ENCODE measurements around the gene SORCS2. TPM values are rescaled to one million over a fixed set of nuclear protein-coding genes. Genes with fewer than 3 reads are reported as not detected.

The SORCS2 gene
- total and polyA plus RNA-seq, 2 of the 4 experiments (the other 2 are of a cell fraction), result 0.36 to 0.62 TPM

- DNase-seq (no peak), ATAC-seq (ENCODE audit: low read depth) (no peak)
- H2AK9ac ChIP-seq (replicated peaks; ENCODE audit: low read depth, low read length, poor library complexity), result no peak overlapping the region
- no peak overlapping the region for H2BK15ac ChIP-seq (ENCODE audit: low read depth, low read length)
- H3K79me1 ChIP-seq (ENCODE audit: low read depth in 1 of 2, low read length in 2 of 2), result no peaks in the 10 kb centered on the region
- H3K36me3 ChIP-seq (ENCODE audit: control insufficient read depth, insufficient read depth, low read length), result no peaks in the 10 kb centered on the region
- no TSS peak for BruUV-seq (replicated peaks)
- peaks cover 59% of the 10 kb centered on the region for H3K27me3 ChIP-seq (ENCODE audit: control insufficient read depth, insufficient read depth, low read length)
- dilution Hi-C loops (cut with HindIII; ENCODE audit: low sequenced_read_pairs, unreplicated experiment), result no loop called here
- intact Hi-C loops (cut with micrococcal nuclease), result no loop called here
- H2BK5ac ChIP-seq (ENCODE audit: low read depth, low read length, poor library complexity, severe bottlenecking), result no peak overlapping the region
- no peak overlapping the region for H3K4me3 ChIP-seq (ENCODE audit: insufficient read depth, low read depth, low read length)
- in situ Hi-C loops (cut with MboI; ENCODE audit: low sequenced_read_pairs), result no loop called here
- H4K5ac ChIP-seq (ENCODE audit: low read depth, low read length), result no peak overlapping the region
- no peak overlapping the region for H3K56ac ChIP-seq (ENCODE audit: extremely low read depth, insufficient read depth, low read length)
- no peaks in the 10 kb centered on the region for H4K20me1 ChIP-seq (ENCODE audit: insufficient read depth, low read length)
- no peak overlapping the region for H3K27ac ChIP-seq (ENCODE audit: insufficient read depth, low read length)
- H3K18ac ChIP-seq (ENCODE audit: low read depth, low read length), result no peak overlapping the region
- no peak overlapping the region for H3K9ac ChIP-seq (ENCODE audit: low read depth, low read length)
- H2AFZ ChIP-seq (replicated peaks; ENCODE audit: low read length, poor library complexity), result no peak overlapping the region
- H3K9me1 ChIP-seq (ENCODE audit: insufficient read depth, low read length), result no peaks in the 10 kb centered on the region
- no peak for TF ChIP-seq BHLHE40 (IDR thresholded peaks at IDR 0.05; ENCODE audit: low read depth, low read length)
- no peak for TF ChIP-seq CTCF (conservative IDR thresholded peaks at IDR 0.05; ENCODE audit: low read depth, low read length)
- TF ChIP-seq RCOR1 (IDR thresholded peaks at IDR 0.05; ENCODE audit: insufficient replicate concordance, low read length), result no peak
- TF ChIP-seq, protein P1, sequence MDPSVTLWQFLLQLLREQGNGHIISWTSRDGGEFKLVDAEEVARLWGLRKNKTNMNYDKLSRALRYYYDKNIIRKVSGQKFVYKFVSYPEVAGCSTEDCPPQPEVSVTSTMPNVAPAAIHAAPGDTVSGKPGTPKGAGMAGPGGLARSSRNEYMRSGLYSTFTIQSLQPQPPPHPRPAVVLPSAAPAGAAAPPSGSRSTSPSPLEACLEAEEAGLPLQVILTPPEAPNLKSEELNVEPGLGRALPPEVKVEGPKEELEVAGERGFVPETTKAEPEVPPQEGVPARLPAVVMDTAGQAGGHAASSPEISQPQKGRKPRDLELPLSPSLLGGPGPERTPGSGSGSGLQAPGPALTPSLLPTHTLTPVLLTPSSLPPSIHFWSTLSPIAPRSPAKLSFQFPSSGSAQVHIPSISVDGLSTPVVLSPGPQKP (IDR thresholded peaks at IDR 0.05; ENCODE audit: borderline replicate concordance, low read depth, low read length), result no peak
- no peak for TF ChIP-seq RAD21 (IDR thresholded peaks at IDR 0.05; ENCODE audit: low read length)
- no peak for TF ChIP-seq RFX5 (IDR thresholded peaks at IDR 0.05; ENCODE audit: low read depth, low read length)
- TF ChIP-seq POLR2A (IDR thresholded peaks at IDR 0.05; ENCODE audit: low read depth, low read length), result no peak
- no peak for TF ChIP-seq USF2 (IDR thresholded peaks at IDR 0.05; ENCODE audit: low read depth, low read length)
- TF ChIP-seq MAZ (IDR thresholded peaks at IDR 0.05; ENCODE audit: borderline replicate concordance, low read depth, low read length), result no peak
- no peak for TF ChIP-seq NFE2L2 (IDR thresholded peaks at IDR 0.05; ENCODE audit: low read depth, low read length)
- TF ChIP-seq CEBPB (IDR thresholded peaks at IDR 0.05; ENCODE audit: low read depth, low read length), result no peak
- no peak for TF ChIP-seq SMC3 (IDR thresholded peaks at IDR 0.05; ENCODE audit: low read depth, low read length)
- TF ChIP-seq FOS (IDR thresholded peaks at IDR 0.05; ENCODE audit: low read depth, low read length), result no peak
- ChIA-PET POLR2A (ENCODE audit: unreplicated experiment) (interaction anchor here (0.6 kb wide), 1 partner anchor 636 kb away, joined by 6 read pairs; the partner anchor contains the start of gene MRFAP1), CTCF (no interaction called here)
- H3K23ac ChIP-seq (ENCODE audit: low read depth, low read length), result no peak overlapping the region
- no peak overlapping the region for H2AK5ac ChIP-seq (ENCODE audit: low read depth, low read length)
- no peak overlapping the region for H2BK20ac ChIP-seq (ENCODE audit: low read depth, low read length)
- H3K9me3 ChIP-seq (ENCODE audit: control insufficient read depth, insufficient read depth, low read length), result no peaks in the 10 kb centered on the region
- no peaks in the 10 kb centered on the region for H3K4me1 ChIP-seq (ENCODE audit: control insufficient read depth, insufficient read depth, low read length)
- no peak overlapping the region for H3K4ac ChIP-seq (ENCODE audit: low read depth, low read length)
- no peak overlapping the region for H3K14ac ChIP-seq (replicated peaks; ENCODE audit: low read depth, low read length)
- no peak overlapping the region for H4K91ac ChIP-seq (ENCODE audit: insufficient read depth, low read depth, low read length)
- no peak overlapping the region for H3K4me2 ChIP-seq (ENCODE audit: low read depth, low read length)
- 40% methylated on average over 1 of the region's 11 CpGs; no CpG with 5 or more reads in 1 of the 2 experiments for WGBS, 2 experiments (ENCODE audit: extremely low coverage in 2 of 2, insufficient read length in 1 of 2)
- no peak overlapping the region for H2BK120ac ChIP-seq (ENCODE audit: low read depth, low read length)
- H4K8ac ChIP-seq (ENCODE audit: low read depth in 2 of 2, low read length in 2 of 2), result no peak overlapping the region
Observed at GRCh38 chr4:7276515-7276914, 84.2 kb downstream of the SORCS2 start.
